HG03103 (cell line): Measurements from ENCODE around the gene TEDDM1.

Experiments
- ATAC-seq: cut with Tn5 transposase; IDR thresholded peaks from one replicate; pipeline ENCODE4 v1.9.1; 2021; ENCODE audit warnings: low read depth; ENCODE audit not compliant: unreplicated experiment

TEDDM1 gene

GRCh38 chr1:182407724-182408123, 7.3 kb upstream of the TEDDM1 start:
- ATAC-seq: no peak

- ATAC-seq: no peak
Measured at GRCh38 chr1:182406012-182406411, 5.5 kb upstream of the TEDDM1 start.

- no peak for ATAC-seq
Measured at GRCh38 chr1:182405578-182405977, 5.1 kb upstream of the TEDDM1 start.

GRCh38 chr1:182404781-182405180, 4.3 kb upstream of the TEDDM1 start:
- ATAC-seq: no peak

- no peak for ATAC-seq
Measured at GRCh38 chr1:182397653-182398393, 2.6 kb downstream of the TEDDM1 start.

GRCh38 chr1:182395906-182396305, 4.6 kb downstream of the TEDDM1 start:
- ATAC-seq: no peak

- ATAC-seq: no peak
Measured at GRCh38 chr1:182394055-182394775, 6.3 kb downstream of the TEDDM1 start.

- peak; percentile 2 for ATAC-seq
Measured at GRCh38 chr1:182392050-182393028, 8.1 kb downstream of the TEDDM1 start.

- ATAC-seq: peak; percentile 73
Measured at GRCh38 chr1:182391362-182392049, 9.0 kb downstream of the TEDDM1 start, which contains the start of gene GLUL. TSS of gene GLUL (minus strand) at chr1:182391790. CDS start at chr1:182388737, 3,053 bp downstream.

- ATAC-seq: no peak
Measured at GRCh38 chr1:182391028-182391361, 9.5 kb downstream of the TEDDM1 start.

- ATAC-seq: no peak
Measured at GRCh38 chr1:182389619-182390047, 10.8 kb downstream of the TEDDM1 start.

- ATAC-seq: no peak
Measured at GRCh38 chr1:182388392-182389134, 11.9 kb downstream of the TEDDM1 start.

GRCh38 chr1:182387566-182387965, 12.9 kb downstream of the TEDDM1 start:
- ATAC-seq: no peak

- no peak for ATAC-seq
Measured at GRCh38 chr1:182386980-182387379, 13.5 kb downstream of the TEDDM1 start.

- no peak for ATAC-seq
Measured at GRCh38 chr1:182385885-182386853, 14.3 kb downstream of the TEDDM1 start.

GRCh38 chr1:182384387-182384960, 16.0 kb downstream of the TEDDM1 start:
- no peak for ATAC-seq

GRCh38 chr1:182383934-182384333, 16.5 kb downstream of the TEDDM1 start:
- no peak for ATAC-seq

- ATAC-seq: no peak
Measured at GRCh38 chr1:182383037-182383661, 17.3 kb downstream of the TEDDM1 start.
